ENCODE results near the gene GPR108. TPM values are rescaled to one million over a fixed set of nuclear protein-coding genes. Genes with fewer than 3 reads are reported as not detected.

GPR108 gene
- polyA plus RNA-seq, 1 donor (not counting 4 experiments of a cell fraction or from before 2014, with no cell fraction given): 57.7 TPM

GRCh38 chr19:6714749-6715555, 22.4 kb downstream of the GPR108 start:
- no peak overlapping the region for H3K9ac ChIP-seq (ENCODE audit: control insufficient read depth, extremely low read depth, insufficient read depth, low read length)
- H3K27ac ChIP-seq (ENCODE audit: control insufficient read depth, insufficient read depth, low read length): no peak overlapping the region
- FAIRE-seq (no peak), DNase-seq (ENCODE audit: low read depth, low spot score) (no peak)
- peaks cover 17% of the 10 kb centered on the region for H3K27me3 ChIP-seq (ENCODE audit: control insufficient read depth, extremely low read depth, insufficient read depth, low read length)
- no peaks in the 10 kb centered on the region for H4K20me1 ChIP-seq (ENCODE audit: control insufficient read depth, extremely low read depth, insufficient read depth, low read length)
- H3K9me3 ChIP-seq (ENCODE audit: control insufficient read depth, low read depth, low read length): no peaks in the 10 kb centered on the region
- H3K36me3 ChIP-seq (ENCODE audit: control insufficient read depth in 2 of 2, extremely low read depth in 1 of 2, insufficient read depth in 2 of 2, low read length in 2 of 2): no peaks in the 10 kb centered on the region
- peaks cover under 1% of the 10 kb centered on the region for H3K4me1 ChIP-seq (ENCODE audit: control insufficient read depth, extremely low read depth, insufficient read depth, low read length)
- H3K4me2 ChIP-seq (ENCODE audit: control insufficient read depth, extremely low read depth, insufficient read depth, low read depth, low read length): no peak overlapping the region
- dilution Hi-C loops (cut with MboI; ENCODE audit: extremely low pct_ligation_motif_present, low sequenced_read_pairs): no loop called here
- no peak overlapping the region for H2AFZ ChIP-seq (ENCODE audit: control insufficient read depth, low read length)
- H3K4me3 ChIP-seq (ENCODE audit: control insufficient read depth in 2 of 3, extremely low read depth in 1 of 3, insufficient read depth in 2 of 3, low read depth in 1 of 3, low read length in 3 of 3): no peak overlapping the region
- TF ChIP-seq EZH2 (IDR thresholded peaks at IDR 0.05; ENCODE audit: low read length) (no peak), CTCF (optimal IDR thresholded peaks at IDR 0.05 in 1 of 3, IDR thresholded peaks at IDR 0.05 in 1 of 3, conservative IDR thresholded peaks at IDR 0.05 in 1 of 3; ENCODE audit: extremely low read depth in 1 of 3, insufficient read depth in 2 of 3, low read length in 3 of 3) (no peak)
- no peaks in the 10 kb centered on the region for H3K79me2 ChIP-seq (ENCODE audit: control insufficient read depth, insufficient read depth, low read length)
- H3K9me1 ChIP-seq (ENCODE audit: control insufficient read depth, extremely low read depth, insufficient read depth, low read length): no peaks in the 10 kb centered on the region

DNA sequence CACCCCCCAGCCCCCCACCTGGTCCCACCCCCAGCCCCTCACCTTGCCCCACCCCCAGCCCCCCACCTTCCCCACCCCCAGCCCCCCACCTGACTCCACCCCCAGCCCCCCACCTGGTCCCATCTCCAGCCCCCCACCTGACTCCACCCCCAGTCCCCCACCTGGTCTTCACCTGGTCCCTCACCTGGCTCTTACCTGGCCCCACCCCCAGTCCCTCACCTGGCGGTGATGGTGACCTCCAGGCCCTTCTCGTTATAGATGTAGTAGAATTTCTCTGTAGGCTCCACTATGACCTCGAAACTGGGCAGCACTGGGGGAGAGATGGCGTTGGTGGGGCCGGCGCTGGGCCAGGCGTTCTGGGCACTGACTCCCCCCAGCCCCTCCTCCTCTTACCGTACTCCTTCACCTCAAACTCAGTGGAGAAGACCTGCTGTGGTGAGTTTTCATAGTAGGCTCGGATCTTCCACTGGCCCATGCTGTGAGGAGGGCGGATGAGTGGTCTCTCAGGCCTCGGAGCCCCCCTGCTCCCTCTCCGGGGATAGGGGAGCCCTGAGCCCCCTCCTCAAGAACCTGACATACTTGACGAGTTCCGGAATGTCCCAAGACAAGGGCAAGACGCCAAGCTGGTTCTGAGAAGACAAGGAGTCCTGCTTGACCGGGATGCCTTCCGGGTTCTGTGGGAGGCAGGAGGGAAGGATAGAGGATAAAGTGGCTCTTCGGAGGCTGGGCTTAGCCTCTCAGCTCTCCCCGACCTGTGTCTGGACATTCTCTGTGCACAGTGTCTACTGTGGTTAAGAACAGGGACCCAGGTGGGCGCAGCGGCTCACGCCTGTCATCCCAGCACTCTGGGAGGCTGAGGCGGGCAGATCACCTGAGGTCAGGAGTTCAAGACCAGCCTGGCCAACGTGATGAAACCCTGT, 23.3 kb downstream of the GPR108 start:
- no peak overlapping the region for H3K9ac ChIP-seq (ENCODE audit: control insufficient read depth, extremely low read depth, insufficient read depth, low read length)
- no peak overlapping the region for H3K4me2 ChIP-seq (ENCODE audit: control insufficient read depth, extremely low read depth, insufficient read depth, low read depth, low read length)
- H3K27ac ChIP-seq (ENCODE audit: control insufficient read depth, insufficient read depth, low read length): no peak overlapping the region
- no peak overlapping the region for H2AFZ ChIP-seq (ENCODE audit: control insufficient read depth, low read length)
- H3K36me3 ChIP-seq (ENCODE audit: control insufficient read depth in 2 of 2, extremely low read depth in 1 of 2, insufficient read depth in 2 of 2, low read length in 2 of 2): no peaks in the 10 kb centered on the region
- TF ChIP-seq CTCF (optimal IDR thresholded peaks at IDR 0.05 in 1 of 3, IDR thresholded peaks at IDR 0.05 in 1 of 3, conservative IDR thresholded peaks at IDR 0.05 in 1 of 3; ENCODE audit: extremely low read depth in 1 of 3, insufficient read depth in 2 of 3, low read length in 3 of 3): no peak
- no peak for TF ChIP-seq EZH2 (IDR thresholded peaks at IDR 0.05; ENCODE audit: low read length)
- no peak for DNase-seq (ENCODE audit: low read depth, low spot score)
- no peaks in the 10 kb centered on the region for H3K9me1 ChIP-seq (ENCODE audit: control insufficient read depth, extremely low read depth, insufficient read depth, low read length)
- FAIRE-seq: no peak
- H4K20me1 ChIP-seq (ENCODE audit: control insufficient read depth, extremely low read depth, insufficient read depth, low read length): no peaks in the 10 kb centered on the region
- no peaks in the 10 kb centered on the region for H3K9me3 ChIP-seq (ENCODE audit: control insufficient read depth, low read depth, low read length)
- no peak overlapping the region for H3K4me3 ChIP-seq (ENCODE audit: control insufficient read depth in 2 of 3, extremely low read depth in 1 of 3, insufficient read depth in 2 of 3, low read depth in 1 of 3, low read length in 3 of 3)
- peaks cover 20% of the 10 kb centered on the region for H3K27me3 ChIP-seq (ENCODE audit: control insufficient read depth, extremely low read depth, insufficient read depth, low read length)
- no peaks in the 10 kb centered on the region for H3K4me1 ChIP-seq (ENCODE audit: control insufficient read depth, extremely low read depth, insufficient read depth, low read length)
- H3K79me2 ChIP-seq (ENCODE audit: control insufficient read depth, insufficient read depth, low read length): no peaks in the 10 kb centered on the region
- dilution Hi-C loops (cut with MboI; ENCODE audit: extremely low pct_ligation_motif_present, low sequenced_read_pairs): no loop called here

All from keratinocyte (primary cell).